Brain microvascular endothelial cell (primary cell): ENCODE measurements around the gene GGA3.
A peak's percentile ranks its signal among the peaks of the same experiment; 100 is the strongest.

Experiments used
- DNase-seq: peaks from one replicate; pipeline ENCODE4 v3.0.0-alpha.2; 2020
- H3K27ac ChIP-seq: fragments of 250-450 bp; sonication (Bioruptor Pico); 2 replicates; pipeline ENCODE4 v1.5.1; 2020; ENCODE audit warnings: mild to moderate bottlenecking, moderate library complexity
- H3K27me3 ChIP-seq: fragments of 250-450 bp; sonication (Bioruptor Pico); replicated peaks from 2 replicates; pipeline ENCODE4 v1.5.1; 2020; ENCODE audit warnings: mild to moderate bottlenecking
- H3K36me3 ChIP-seq: fragments of 250-450 bp; sonication (Bioruptor Pico); replicated peaks from 2 replicates; pipeline ENCODE4 v1.5.1; 2020; ENCODE audit warnings: mild to moderate bottlenecking
- H3K4me3 ChIP-seq: 2 replicates; pipeline ENCODE4 v1.5.1; 2011; ENCODE audit warnings: low read depth, mild to moderate bottlenecking, control low read depth, low read length, moderate library complexity
- in situ Hi-C: cut with HindIII; loops from 2 replicates; pipeline ENCODE4 v1.10.0; 2017; ENCODE audit warnings: low sequenced_read_pairs, low pct_ligation_motif_present
- TF ChIP-seq, protein P1 (sequence below): IDR thresholded peaks from 2 replicates; pipeline ENCODE4 v1.5.1; 2011; ENCODE audit warnings: low read depth, mild to moderate bottlenecking, moderate library complexity, low read length, control low read depth, inconsistent platforms; ENCODE audit errors: missing control alignments

Gene GGA3

DNA sequence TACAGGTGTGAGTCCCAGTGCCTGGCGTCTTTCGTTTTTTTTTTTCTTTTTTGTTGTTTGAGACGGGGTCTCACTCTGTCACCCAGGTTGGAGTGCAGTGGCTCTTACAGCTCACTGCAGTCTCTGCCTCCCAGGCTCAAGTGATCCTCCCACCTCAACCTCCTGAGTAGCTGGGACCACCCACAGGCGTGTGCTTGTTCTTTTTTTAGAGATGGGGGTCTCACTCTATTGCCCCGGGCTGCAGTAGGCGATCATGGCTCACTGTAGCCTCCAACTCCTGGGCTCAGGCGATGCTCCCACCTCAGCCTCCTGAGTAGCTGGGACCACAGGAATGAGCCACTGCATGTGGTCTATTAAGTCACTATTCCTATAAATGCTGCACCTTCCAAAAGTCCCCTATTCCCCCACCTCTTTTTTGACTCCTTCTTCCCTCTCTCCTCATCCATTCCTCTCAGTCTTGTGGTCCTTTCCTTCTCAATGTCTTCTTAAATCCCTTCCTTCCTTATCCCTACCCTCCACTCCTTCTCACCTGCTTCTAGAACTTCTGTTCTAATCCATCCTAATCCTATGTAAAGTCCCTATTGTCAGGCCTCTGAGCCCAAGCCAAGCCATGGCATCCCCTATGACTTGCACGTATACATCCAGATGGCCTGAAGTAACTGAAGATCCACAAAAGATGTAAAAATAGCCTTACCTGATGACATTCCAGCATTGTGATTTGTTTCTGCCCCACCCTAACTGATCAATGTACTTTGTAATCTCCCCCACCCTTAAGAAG, 9.2 kb downstream of the GGA3 start:
- in situ Hi-C loops = no loop called here
- H3K36me3 ChIP-seq = no peaks in the 10 kb centered on the region
- TF ChIP-seq, protein P1, sequence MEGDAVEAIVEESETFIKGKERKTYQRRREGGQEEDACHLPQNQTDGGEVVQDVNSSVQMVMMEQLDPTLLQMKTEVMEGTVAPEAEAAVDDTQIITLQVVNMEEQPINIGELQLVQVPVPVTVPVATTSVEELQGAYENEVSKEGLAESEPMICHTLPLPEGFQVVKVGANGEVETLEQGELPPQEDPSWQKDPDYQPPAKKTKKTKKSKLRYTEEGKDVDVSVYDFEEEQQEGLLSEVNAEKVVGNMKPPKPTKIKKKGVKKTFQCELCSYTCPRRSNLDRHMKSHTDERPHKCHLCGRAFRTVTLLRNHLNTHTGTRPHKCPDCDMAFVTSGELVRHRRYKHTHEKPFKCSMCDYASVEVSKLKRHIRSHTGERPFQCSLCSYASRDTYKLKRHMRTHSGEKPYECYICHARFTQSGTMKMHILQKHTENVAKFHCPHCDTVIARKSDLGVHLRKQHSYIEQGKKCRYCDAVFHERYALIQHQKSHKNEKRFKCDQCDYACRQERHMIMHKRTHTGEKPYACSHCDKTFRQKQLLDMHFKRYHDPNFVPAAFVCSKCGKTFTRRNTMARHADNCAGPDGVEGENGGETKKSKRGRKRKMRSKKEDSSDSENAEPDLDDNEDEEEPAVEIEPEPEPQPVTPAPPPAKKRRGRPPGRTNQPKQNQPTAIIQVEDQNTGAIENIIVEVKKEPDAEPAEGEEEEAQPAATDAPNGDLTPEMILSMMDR = no peak
- H3K4me3 ChIP-seq = no peak overlapping the region
- H3K27me3 ChIP-seq = no peaks in the 10 kb centered on the region
- H3K27ac ChIP-seq = no peak overlapping the region
- DNase-seq = no peak

DNA sequence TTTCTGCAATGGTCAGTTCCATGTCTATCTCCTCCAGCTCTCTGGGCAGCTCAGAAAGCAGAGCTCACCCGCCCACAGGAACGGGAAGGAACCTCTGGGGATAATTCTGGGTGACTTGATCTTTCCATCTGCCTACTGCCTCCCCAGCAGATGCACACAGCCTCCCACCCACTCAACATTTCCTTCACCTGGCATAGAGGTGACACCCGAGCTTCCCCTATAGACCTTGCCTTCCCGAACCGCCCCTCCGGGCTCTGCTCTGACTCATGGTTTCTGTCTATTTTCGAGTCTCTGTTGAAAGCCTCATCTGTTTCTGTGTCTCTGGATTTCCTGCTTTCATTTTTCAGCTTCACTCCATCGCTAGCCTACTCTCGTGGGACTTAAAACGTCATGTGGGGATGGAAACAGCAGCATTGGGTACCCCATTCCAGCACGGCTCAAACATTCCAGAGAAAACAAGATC, 11.4 kb downstream of the GGA3 start:
- peak overlapping the region; percentile 32 for H3K27ac ChIP-seq
- H3K27me3 ChIP-seq = no peaks in the 10 kb centered on the region
- peak overlapping the region; percentile 17 for H3K4me3 ChIP-seq
- TF ChIP-seq, protein P1 = no peak
- H3K36me3 ChIP-seq = peaks cover 10% of the 10 kb centered on the region
- in situ Hi-C loops = no loop called here
- peak; percentile 71 for DNase-seq

GRCh38 chr17:75249564-75249963, 11.8 kb downstream of the GGA3 start:
- in situ Hi-C loops = no loop called here
- no peak for DNase-seq
- Histone ChIP-seq H3K36me3 (peaks cover 13% of the 10 kb centered on the region), H3K27me3 (no peaks in the 10 kb centered on the region), H3K27ac (peak overlapping the region; percentile 32), H3K4me3 (no peak overlapping the region)
- TF ChIP-seq, protein P1 = no peak

GRCh38 chr17:75246404-75246803, 15.0 kb downstream of the GGA3 start:
- Histone ChIP-seq H3K27ac (no peak overlapping the region), H3K36me3 (peaks cover 34% of the 10 kb centered on the region), H3K27me3 (no peaks in the 10 kb centered on the region), H3K4me3 (no peak overlapping the region)
- in situ Hi-C loops = no loop called here
- no peak for DNase-seq
- TF ChIP-seq, protein P1 = no peak

DNA sequence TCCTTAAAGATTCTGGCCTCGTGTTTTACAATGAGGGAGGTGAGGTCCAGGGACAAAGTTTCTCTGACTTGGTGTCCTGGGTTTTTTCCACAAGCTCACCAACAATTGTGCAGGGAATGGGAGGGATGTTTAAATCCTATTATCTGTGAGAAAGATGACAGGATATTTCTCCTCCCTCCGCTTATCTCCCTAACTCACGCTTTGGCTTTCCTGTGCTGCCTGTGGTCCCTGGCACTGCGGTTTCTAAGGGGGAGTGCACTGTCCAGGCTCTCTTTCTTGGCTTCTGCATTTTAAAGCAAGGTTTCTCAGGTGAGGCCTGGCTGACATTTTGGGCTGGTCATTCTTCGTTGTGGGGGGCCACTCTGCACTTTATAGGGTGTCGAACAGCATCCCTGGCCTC, 16.4 kb downstream of the GGA3 start:
- Histone ChIP-seq H3K36me3 (peaks cover 45% of the 10 kb centered on the region), H3K4me3 (no peak overlapping the region), H3K27ac (no peak overlapping the region), H3K27me3 (no peaks in the 10 kb centered on the region)
- in situ Hi-C loops = no loop called here
- DNase-seq = no peak
- TF ChIP-seq, protein P1 = no peak
